Left hindlimb (tissue), 1 donor: ENCODE data around the gene CEBPA.

Experiments used
- DNase-seq: peaks from one replicate; pipeline ENCODE4 v3.0.0-alpha.2; 2018

The CEBPA gene

DNA sequence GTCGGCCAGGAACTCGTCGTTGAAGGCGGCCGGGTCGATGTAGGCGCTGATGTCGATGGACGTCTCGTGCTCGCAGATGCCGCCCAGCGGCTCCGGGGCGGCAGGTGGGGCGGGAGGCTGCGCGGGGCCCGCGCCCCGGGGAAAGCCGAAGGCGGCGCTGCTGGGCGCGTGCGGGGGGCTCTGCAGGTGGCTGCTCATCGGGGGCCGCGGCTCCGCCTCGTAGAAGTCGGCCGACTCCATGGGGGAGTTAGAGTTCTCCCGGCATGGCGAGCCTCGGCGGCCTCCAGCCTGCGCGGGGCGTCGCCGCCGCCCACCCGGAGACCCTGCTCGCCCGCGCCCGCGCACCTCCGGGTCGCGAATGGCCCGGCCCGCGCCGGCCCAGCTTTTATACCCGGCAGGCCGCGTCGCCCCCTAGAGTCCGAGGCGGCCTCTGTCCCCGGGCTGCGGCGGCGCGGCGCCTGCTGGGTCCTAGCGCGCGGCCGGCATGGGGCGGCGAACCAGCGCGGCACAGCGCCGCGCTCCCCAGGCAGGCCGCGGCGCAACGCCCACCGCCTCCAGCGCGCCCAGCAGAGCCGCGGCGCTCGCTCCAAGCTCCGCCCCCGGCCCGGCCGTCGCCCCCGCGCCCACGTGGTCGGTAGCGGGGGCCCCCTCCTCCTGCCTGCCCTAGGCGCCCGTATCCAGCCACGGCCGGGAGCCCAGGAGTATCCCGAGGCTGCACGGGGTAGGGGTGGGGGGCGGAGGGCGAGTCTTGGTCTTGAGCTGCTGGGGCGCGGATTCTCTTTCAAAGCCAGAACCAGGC, at the start of gene CEBPA:
CEBPA (minus strand) TSS at position 360 of the 799 bp plus-strand sequence; CDS start at position 240, 120 bp downstream.
- peak; percentile 89 for DNase-seq

- DNase-seq: no peak
These were observed 48.4 kb upstream of the CEBPA start for GRCh38 chr19:33350538-33351309.

DNA sequence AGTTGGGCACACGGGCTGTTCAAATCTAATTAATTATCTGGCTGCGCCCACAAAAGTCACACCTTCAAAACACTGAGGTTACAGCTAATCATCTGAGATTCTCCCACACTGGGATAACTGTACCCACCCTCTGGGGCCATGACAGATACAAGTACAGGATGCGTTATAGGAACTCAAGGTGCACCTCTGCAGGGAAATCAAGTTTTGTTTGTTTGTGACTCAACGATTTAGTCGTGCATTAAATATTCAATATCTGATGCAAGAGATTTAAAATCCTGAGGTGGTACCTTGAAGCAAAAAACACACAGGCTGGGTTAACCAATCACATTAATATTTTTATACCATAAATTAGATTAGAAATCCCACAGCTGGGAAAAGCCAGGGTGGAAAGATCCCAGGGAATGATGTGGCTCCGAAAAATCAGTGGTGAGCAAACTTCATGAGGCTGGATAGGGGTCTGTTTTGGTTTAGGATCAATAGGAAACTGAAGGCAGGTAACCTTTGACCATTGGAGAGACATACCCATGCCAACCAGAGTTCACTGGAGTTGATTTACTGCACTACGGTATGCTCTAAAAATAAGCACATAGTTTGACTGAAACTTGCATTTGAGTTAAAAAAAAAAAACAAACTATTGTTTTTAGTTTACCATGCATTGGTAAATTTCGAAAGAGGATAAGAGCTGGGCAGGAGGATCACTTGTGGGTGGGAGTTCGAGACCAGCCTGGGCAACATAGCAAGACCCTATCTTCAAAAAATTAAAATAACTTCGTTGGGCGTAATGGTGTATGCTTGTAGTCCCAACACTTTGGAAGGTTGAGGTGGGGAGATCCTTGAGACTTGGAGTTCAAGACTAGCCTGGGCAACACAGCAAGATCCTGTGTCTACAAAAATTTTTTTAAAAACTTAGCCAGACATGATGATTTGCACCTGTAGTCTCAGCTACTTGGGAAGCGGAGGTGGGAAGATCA, 47.3 kb upstream of the CEBPA start:
- no peak for DNase-seq

DNA sequence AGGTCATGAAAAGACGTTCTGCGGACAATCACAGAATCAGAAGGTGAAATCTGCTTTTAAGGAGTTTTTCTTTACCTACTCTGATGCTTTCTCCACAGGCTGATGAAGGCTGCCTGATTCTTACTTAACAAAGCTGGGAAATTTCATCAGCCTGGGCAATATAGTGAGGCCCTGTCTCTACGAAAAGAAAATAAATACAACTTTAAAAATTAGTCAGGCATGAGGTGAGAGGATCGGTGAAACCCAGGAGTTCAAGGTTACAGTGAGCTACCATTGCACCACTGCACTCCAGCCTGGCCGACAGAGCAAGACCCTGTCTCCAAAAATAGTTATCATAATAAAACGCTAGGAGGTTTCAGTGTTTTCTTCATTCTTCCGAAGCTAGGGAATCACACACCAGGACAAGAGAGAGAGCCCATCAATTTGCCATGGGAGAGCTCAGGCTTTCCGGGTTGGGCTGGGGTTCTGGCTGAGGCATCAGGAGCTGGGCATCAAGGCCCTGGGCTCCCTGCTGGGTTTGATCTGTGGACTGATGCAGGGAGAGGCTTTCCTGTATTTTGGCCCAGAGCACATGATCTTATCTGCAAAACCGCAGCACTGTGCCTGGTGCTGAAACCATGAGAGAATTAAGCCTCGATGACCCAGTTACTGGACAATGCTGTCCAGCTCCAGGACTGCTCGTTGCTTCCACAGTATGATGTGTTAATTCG, 46.1 kb upstream of the CEBPA start:
- DNase-seq: no peak

DNA sequence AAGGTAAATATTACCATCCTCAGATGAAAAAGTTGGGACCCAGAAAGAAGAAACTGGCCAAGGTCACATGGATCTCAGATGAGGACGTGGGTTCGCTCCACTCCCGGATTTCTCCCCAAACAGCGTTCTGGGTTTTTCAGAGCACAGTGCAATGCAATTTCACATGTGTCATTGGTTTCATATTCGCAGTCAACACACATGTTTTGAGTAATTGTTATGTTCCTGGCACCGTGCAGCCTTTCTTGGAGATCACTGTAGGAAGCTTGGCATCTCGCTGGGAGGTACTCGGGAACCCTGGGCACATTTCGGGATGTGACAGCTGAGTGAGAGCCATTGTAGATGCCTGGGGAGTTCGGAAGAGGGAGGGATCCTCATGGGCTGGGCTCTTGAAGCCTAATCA, 45.0 kb upstream of the CEBPA start:
- no peak for DNase-seq

DNA sequence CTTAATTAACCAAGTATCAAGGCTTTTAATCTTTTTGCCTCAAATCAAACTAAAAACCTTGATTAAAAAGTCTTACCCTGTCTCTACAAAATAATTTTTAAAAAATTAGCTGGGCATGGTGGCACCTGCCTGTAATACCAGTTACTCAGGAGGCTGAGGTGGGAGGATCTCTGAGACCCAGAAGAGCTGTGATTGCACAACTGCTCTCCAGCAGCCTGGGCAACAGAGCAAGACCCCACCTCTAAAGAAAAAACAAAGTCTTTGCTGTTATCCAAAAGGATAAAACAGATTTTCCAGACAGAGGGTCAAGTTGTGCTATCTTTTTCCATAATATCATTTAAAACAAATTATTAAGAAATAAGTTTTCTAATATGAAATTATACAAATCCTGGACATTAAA, 44.3 kb upstream of the CEBPA start:
- DNase-seq: no peak

- DNase-seq: no peak
These were observed 42.8 kb upstream of the CEBPA start for GRCh38 chr19:33345163-33345562.

DNA sequence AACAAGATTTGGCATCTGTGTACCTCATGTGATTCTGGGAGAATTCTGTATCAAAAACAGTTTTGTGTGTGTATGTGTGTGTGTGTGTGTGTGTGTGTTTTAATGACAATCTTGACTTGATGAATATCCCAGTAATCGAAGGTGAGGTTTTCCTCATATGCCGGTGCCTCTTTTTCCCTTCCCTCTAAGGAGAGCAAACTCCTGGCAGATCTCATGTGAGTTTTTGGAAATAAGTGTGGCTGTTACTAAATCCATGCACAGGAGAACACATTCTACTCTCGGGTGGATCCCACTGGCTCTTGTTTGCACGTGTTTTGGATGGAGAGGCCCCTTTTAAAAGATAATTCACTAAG, 42.2 kb upstream of the CEBPA start:
- DNase-seq: peak; percentile 49

DNA sequence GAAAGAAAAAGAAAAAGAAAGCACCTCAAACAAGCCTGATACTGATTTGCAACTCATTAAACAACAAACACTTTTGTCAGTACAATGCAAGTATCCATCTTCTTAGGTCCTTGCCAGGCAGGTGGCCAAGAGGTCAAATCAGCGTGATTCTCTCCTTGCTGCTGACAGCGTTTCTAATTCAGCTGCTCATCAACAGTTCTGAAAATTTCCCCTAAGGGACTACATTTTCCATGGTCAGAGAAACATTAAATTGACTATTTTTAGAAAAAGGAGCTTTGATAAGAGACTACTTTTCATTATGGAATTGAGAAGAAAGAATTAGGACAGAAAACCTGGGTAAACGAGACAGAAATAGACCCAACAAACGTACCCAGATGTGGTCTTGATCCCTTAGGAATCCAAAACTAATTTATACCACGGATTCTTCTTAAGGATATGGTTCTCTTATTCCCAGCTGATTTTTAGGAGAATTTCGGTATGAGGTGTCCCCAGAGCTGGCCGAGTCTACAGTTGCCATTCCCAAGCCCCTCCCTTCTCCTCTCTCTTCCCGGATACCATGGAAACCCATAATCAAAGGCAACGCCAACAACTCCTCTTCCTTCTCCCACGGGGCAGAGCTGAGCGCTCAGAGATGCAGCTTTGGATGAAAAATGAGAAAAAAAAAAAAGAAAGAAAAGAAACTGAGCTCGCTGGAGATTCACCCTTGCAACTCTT, 41.7 kb upstream of the CEBPA start:
- DNase-seq: peak; percentile 62

DNA sequence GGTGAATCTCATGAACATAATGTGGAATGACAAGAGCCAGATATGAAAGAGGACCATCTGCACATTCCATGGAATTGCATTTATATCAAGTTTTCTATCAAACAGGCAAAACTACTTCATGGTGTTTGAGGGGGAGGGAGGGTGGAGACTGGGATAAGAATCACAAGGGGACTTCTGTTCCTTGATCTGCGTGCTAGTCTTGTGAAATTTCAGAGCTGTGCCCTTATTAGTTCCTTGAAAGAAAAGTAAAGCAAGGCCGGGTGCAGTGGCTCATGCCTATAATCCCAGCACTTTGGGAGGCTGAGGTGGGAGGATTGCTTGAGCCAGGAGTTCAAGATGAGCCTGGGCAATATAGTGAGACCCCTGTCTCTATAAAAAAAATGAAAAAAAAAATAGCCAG, 41.0 kb upstream of the CEBPA start:
- DNase-seq: no peak

GRCh38 chr19:33340991-33341390, 38.7 kb upstream of the CEBPA start:
- no peak for DNase-seq

DNA sequence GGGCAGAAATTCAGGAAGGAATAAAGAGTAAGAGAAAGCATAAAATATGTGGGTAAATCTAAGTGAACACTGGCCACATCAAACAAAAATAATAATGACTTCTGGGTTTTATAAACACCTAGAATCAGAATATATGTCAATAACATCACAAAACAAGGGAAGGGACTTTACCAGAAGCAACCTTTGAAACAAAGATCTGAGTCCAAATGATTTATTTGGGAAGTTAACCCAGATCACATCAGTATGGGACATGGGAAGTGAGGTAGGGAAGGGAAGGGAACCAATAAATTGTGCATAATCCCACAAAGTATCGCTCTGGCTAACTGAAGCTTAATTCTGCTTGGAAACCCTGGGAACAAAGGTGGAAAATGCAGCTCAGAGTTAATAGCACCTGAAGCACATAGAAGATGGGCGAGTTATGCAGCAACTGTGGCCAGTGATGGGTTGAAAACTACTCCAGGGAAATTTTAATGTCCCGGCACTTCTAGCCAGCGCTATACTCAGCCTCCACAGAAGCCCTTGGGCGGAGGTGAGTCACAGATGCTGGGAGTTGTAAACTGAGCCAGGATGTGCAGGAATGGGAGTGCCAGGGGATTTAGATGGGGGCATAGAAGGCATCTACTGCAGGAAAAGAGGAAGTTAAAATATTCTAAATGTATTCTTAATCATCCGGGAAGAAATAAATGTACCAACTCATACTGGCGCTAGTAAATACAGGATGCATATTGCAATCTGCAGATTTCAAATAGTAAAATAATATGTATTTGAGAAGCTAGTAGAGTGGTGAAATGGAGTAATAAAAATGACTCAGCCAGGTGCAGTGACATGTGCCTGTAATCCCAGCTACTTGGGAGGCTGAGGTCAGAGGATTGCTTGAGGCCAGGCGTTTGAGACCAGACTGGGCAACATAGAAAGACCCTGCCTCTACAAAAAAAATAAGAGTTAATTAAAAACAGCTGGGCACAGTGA, 37.0 kb upstream of the CEBPA start:
- no peak for DNase-seq

DNA sequence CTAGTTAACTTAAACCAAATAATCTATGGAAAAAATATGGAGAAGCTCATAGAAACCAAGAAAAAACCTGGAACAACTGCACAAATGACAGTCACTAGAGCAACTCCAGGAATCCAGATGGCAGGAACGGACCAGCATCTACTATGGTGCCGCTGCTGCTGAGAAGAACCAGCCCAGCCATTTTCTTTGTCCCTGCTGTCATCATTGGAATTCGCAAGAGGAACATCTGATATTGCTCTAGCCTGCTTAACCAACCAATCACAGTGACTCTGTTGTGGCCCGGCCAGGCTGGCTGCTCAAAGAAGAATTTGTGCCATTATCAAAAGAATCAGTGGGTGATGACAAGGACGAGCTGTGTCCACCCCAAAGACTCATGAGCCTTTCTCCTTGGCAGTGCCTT, 33.1 kb upstream of the CEBPA start:
- DNase-seq: no peak

GRCh38 chr19:33334271-33334670, 31.9 kb upstream of the CEBPA start:
- DNase-seq: no peak

DNA sequence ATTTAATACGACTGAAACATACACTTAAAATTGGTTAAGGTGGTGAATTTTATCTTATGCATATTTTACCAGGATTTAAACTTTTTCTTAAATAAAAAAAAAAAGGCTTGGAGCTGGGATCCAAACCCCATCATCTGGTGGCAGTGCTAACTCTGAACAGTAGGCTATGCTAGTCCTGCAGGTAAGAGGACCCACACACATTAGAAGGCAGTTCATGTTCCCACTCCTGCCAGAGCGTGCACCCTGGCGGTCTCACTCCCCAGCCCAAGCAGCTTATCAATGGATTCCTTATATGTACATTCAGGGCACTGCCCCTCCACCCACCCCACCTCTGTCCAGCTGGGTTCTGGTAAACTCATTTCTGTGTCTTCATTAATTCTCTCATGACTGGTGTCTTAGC, 31.3 kb upstream of the CEBPA start:
- DNase-seq: no peak

DNA sequence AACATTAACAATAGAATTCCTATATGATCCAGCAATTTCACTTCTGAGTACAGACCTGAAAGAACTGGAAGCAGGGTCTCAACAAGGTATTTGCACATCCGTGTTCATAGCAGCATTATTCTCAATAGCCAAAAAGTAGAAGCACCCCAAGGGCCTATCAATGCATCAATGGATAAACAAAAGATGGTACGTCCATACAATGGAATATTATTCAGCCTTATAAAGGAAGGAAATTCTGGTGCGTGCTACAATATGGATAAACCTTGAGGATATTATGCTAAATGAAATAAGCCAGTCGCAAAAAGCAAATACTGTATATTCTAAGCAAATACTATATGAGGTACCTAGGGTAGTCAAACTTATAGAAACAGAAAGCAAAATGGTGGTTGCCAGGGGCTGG, 30.8 kb upstream of the CEBPA start:
- DNase-seq: no peak

- DNase-seq: no peak
These were observed 29.9 kb upstream of the CEBPA start for GRCh38 chr19:33332248-33332647.

GRCh38 chr19:33329736-33330135, 27.4 kb upstream of the CEBPA start:
- DNase-seq: no peak

DNA sequence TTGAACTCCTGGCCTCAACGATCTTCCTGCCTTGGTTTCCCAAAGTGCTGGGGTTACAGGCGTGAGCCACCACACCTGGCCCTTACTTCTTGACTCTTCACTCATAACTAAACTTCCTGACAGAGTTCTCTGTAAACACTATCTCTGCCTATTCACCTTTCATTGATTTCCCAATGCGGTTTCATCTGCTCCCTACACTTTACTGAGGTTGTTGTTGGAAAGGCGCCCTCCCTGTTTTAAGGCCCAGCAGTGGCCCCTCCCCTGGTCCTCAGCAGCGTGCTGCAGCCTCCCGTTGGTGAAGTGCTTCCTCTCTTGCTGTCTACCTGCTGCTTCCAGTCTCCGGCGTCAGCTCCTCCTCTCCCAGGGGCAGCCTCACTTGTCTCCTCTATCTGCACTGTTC, 26.7 kb upstream of the CEBPA start:
- no peak for DNase-seq

- DNase-seq: peak; percentile 79
These were observed 23.6 kb upstream of the CEBPA start for GRCh38 chr19:33325920-33326319.

GRCh38 chr19:33324628-33325027, 22.3 kb upstream of the CEBPA start:
- DNase-seq: no peak
